ENCODE measurements around the gene ACBD4.
"Not testable (repeated sequence)": the region's sequence is repeated elsewhere in the genome, so short reads cannot be mapped to it uniquely, and the experiment has no call there.

The ACBD4 gene

DNA sequence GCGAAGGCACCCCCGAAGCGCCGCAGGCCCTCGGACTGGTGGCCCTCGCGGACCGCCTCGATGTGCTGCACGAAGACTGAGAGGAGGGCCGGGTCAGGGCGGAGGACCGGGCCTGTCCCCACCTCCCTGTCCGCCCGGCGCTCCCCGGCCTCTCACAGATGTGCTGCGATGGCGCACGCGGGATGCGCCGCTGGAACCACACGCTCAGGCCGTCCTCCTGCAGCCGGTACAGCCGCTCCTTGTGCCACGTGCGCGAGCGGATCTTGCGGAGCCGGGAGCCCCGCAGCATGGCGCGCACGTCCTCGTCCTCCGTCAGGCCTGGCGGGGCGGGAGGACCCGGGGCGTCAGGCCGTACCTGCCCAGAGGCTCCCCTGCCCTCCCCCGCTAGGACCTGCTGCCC is 14.4 kb upstream of the ACBD4 start:
- DNase-seq, result no peak

DNA sequence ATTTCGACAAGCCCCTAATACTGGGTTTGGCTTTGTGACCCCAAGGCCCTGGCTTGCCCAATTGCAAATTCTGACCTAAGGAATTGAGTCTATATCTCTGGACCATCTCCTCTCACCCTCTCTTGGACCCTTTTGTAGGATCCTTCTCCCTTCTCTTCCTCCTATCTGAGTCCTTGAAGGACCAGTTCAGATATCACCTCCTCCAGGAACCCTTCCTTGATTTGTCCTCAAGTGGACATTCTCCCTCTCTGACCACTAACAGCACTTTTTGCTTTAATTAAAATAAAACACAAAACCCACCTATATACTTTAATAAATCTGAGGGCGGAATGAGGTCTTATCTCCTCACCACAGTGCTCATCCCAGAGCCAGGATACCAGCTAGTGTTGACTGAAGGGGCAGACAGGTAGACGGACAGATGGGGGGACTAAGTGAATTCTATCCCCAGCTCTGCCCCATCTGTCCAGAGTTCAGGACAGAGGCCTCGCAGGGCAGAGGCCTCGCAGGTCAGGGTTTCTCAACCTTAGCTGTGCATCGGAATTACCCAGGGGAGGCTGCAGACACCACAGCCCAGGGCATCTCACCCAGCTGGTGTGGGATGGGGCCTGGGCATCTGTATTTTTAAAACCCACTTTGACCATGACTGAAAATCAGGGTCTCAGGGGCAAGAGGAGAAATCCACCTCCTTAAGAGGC is 12.3 kb upstream of the ACBD4 start:
- DNase-seq, result no peak

DNA sequence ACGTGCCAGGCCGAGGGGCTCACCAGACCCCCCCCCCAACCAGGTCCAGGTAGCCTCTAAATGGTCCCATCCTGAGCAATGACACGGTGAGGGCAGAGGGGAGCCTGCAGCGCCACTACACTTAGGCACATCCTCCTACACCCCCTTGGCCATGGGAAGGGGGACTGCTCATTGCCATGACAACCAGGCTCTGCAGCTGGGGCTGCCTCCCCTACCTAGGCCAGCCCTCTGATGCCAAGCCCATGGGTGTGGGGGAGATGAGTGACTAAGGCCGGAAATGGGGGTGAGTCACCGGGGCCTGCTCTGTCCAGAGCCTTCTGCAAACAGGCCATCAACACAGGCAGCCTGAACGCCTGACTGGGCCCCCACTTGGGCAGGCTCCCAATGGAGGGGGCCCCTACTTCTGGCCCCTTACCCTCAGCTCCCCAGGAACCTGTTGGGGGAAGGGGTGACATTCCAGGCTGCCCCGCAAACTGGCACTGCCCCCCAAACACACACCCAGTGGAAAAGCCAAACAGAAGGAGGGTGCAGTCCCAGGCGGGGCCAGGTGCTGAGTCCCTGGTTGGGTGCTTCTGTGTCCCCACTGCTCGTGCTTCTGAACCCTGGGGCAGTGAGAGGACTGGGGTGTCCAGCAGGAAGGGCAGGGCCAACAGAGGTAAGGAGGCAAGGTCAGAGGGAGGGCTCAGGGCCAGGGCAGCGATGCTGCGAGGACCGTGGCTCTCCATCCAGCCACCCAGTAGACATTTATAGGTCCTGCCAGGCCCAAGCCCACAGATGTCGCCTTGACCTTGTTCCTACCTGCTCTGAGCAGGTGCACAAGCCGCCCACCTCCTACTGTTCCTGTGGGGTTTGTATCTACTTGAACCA is 11.3 kb upstream of the ACBD4 start:
- no peak for DNase-seq

DNA sequence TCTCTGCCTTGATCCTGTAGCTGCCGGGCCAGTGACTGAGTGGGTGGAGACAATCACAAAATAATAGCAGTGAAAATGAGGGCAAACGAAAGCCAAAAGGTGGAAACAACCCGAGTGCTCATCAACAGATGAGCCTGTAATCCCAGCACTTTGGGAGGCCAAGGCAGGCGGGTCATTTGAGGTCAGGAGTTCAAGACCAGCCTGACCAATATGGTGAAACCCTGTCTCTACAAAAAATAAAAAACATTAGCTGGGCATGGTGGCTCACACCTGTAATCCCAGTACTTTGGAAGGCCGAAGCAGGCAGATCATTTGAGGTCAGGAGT is 10.7 kb upstream of the ACBD4 start:
- DNase-seq, result not testable (repeated sequence)

DNA sequence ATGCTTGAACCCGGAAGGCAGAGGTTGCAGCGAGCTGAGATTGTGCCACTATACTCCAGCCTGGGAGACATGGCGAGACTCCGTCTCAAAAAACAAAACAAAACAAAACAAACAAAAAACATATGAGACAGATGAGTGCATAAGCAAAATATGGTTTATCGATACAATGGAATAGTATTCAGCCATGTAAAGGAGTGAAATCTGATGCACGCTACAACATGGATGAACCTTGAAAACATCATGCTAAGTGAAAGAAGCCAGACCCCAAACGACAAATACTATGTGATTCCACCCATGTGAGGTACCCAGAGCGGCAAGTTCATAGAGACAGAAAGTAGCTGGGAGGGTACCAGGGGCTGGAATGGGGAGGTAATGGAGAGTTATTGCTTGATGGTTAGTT is 10.0 kb upstream of the ACBD4 start:
- DNase-seq, result no peak

DNA sequence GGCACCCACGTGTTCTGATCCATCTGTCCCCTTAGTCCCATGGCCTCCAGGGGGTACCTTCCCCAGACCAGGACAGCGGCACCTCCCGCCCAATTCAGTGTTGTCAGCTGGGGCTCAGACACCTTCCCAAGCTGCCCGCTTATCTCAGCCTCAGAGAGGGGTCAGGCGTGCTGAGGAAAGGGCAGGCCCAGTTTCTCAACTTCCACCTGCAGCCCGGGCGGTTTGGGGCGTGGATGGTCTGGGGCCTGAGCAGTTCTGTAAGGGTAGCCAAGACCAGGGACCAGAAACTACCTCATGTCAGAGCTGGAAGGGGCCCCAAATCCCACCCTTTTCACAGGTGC is 8.3 kb upstream of the ACBD4 start:
- no peak for DNase-seq

DNA sequence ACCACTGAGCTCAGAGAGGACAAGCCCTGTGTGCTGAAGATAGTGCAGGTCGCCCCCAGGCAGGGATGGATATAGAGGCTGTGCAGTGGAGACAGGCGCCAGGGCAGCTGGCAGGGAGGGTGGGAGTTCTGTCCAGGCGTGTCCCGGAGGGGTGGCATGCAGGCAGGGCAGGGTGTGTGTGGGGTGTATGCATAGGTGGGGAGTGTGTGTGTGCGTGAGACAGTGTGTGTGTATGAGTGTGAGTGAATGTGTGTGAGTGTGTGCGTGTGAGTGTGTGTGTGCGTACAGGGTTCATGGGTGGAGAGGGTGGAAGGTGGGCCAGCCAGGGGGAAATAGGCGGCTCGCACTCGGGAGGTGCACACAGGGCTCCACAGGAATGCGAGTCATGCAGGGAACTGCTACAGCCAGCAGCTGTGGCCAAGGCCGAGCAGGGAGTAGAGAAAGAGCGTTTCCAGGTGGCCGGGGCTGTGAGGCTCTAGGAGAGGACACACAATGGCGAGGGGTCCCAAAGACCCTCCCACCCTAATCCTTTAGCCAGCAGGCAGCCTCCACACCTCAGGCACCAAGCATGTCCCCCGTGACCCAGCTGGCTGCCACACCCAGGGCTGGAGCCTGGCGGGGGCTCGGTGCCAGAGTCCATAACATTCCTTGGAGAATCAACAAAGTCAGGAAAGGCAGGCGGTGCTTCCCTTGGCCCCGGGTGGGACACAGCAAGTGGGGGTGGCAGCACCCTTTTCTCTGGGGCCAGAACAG is 7.8 kb upstream of the ACBD4 start:
- DNase-seq, result no peak

DNA sequence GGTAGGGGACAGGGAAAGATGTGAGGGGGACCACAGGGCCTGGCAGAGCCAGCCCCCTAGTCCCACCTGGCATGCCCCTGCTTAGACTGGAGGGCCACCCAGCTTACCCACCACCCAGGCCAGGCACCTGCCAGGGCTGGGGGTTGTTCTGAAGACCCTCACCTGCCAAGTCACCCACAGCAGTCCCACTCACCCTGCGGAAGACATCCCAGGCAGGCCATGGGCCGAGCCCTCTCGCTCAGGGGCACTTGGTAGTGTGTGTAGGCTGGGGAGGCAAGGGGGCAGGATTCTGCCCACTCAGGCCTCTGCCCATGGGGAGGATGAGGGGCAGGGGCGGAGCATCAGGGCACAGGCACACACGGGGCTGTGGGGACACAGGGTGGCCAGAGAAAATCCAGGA is 7.2 kb upstream of the ACBD4 start:
- DNase-seq, result no peak

DNA sequence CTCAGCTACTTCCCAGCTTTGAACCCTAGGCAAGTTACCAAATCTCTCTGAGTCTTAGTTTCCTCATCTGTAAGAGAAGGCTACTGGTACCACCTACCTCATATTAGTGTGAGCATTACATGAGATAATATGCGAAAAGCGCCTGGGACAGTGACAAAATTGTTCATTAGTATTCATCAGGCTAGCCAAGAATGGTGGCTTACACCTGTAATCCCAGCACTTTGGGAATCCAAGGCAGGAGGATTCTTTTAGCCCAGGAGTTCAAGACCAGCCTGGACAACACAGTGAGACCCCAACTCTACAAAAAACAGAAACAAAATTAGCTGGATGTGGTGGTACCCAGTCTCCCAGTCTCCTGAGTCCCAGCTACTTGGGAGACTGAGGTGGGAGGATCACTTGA is 6.5 kb upstream of the ACBD4 start:
- DNase-seq, result no peak

DNA sequence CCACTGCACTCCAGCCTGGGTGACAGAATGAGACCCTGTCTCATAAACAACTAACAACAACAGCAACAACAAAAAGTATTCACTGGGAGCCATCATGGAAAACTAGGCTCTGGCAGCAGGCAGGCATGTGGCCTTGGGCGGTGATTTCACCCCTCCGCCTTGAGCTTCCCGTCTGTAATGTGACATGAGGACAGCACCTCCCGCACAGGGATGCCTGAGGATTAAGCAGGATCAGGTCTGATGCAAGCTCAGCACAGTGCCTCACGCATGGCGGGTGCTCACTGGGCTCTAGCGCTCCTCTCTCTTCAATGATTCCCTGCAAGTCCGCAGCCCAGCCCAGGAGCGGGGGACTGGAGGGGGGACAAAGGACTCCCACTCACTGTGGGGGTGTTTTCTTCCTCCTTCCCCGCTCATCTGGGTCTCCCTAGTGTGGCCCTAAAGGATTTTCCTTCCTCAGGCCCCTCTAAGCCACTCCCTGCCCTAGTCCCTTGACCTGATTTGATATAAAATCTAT is 6.0 kb upstream of the ACBD4 start:
- no peak for DNase-seq

DNA sequence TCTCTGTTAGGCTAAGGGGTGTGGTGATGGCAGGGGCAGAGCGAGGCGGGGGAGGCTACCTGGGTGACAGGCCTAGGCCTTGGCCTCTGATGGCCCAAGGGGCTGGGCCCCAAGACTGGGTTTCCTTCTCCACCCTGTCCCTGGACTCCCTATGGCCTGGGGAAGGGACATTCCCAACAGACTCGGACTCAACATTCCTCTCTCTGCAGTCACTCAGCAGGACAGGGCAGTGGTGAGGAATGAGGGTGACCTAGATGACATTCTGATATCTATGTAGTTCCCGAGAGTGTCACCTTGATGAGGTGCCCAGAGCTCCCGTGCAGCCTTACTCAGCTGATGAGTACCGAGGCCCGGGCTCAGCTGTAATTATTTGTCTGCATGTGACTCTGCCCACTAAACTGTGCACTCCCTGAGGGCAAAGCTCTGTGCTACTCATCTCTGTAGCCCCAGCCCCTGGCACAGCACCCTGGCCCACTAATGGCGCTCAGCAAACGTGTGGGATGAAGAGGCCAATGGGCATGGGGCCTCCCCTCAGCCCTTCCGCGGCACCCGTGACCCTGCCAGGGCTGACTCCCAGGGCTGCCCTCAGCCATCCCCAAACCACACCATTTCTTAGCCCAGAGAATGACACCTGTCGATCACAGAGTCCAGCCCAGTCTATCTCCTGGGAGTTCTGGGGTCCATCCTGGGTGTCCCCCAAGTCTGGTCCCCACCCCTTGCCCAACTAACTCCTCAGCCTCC is 5.4 kb upstream of the ACBD4 start:
- DNase-seq, result no peak

DNA sequence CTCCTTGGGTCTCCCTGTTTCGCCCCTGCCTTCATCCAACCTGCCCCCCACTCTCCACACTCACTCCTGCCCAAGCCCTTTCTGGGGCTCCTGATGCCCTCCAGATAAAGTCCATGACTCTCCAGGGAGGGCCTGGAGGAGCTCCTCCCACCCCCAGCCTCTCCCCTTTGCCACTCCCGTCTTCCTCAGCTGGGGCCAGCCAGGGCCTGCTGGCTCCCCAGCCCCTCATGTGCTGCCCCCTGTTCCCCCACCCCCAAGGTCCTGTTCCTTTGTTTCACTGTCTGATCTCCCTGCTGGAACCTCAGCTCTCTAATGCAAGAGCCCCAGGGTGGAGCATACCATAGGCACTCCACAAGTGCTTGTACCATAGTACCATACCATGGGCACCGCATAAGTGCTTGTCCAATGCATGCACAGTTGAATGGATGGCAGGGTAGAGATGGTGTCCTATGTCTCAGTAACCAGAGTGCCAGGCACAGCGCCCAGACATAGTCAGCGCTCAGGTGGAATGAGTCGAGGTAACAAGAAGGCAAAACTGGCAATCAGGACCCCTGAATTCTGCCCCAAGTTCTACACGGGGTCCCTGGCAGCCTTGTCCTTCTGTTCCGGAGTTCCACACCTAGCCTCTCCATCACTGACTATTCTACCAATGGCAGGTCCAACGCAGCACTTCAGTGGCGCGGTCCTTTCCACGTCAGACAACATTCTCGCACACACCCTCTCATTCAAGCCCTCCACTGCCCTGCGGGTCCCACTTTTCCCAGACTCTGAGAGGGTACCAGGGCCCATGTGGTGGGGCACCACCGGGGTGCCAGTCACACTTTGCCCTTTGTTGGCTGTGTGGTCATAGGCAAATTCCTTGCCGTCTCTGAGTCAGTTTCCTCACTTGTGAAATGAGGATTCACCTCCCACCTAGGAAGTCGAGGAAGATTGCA is 4.5 kb upstream of the ACBD4 start:
- no peak for DNase-seq

DNA sequence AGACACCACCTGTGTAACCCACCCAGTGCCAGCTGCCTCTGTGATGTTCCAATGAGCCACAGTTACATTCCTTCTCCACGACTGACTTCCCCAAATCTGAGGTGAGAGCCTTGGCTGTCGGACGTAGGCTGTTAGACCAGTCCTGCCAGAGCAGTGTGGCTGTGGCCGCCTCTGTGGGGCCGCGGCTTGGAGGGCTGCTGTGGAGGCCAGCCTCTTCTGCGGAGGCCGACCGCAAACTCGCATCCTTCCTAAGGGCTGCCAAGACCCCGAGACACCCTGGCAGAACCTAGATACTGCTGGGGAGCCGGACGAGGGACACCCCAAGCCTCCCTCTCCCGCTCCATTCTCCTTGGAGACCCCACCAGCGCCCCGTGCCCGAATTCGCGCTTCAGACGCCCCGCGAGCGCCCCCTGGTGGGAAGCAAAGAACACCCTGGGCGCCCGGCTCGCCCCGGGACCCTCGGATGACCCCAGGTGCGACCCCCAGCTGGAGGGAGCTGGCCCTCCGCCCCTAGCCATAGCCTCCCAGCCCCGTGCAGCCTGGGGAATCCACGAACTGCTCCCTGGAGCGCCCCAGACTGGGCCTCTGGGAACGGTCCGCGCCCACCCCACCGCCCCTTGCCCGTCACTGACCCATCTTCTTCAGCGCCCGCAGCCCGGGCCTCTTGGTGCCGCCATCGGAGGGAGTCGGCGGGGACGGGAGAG is 3.7 kb upstream of the ACBD4 start:
- peak; percentile 74 for DNase-seq

DNA sequence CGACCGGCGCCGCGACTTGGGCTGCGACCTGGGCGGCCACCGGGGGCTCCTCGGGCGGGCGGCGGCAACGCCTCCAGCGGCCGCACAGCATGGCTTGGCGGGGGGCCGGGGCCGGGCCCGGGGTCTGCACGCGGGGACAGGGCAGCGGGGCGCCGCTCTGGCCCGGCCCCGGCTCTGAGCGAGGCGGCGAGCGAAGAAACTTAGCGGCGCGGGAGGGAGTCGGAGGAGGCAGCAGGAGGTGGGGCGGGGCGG is 3.2 kb upstream of the ACBD4 start, which contains the start of gene PLCD3:
Gene PLCD3 (minus strand): TSS at position 196 of the 252 bp plus-strand sequence. CDS start 105 bp downstream, at position 91.
- DNase-seq, result no peak

DNA sequence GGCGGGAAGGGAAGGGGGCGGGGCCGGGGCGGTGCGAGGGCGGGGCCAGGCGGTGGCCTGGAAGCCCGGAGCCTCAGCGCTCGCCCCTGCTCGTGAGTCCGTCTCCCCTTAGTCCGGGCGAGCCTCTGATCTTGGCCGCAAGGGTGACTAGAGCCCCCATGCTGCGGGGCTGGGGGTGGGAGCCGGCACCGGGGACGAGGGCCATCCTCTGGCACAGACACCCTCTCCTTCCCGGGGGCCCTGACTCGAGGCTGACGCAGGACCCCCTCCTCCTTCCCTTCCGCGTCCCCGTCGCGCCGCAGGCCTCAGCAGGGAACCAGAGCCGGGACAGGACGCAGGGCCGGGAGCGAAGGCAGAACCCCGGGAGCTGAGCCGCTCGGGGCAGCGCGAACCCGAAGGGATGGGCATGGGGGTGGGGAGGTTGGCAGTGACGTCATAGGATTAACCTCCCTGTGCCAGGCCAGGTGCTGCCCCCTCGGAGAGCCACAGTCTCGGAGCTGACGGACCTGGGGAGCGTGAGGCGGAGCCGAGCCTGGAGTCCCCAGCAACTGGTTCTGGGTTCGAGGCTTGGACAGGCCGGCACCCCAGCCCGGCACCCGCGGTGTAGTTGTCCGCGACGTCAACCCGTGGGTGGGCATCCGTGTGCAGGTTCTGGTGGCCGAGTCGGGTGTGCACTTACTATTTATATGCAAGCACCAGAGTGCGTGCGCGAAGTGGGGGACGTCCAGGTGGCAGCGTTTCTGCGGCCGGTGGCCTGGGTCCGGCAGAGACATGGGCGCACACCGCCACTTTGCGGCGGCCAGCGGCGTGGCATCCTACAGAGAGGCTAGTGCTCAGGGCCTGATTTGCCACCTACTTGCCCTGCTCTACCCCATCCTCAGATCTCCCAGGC is 2.7 kb upstream of the ACBD4 start:
- peak; percentile 93 for DNase-seq

DNA sequence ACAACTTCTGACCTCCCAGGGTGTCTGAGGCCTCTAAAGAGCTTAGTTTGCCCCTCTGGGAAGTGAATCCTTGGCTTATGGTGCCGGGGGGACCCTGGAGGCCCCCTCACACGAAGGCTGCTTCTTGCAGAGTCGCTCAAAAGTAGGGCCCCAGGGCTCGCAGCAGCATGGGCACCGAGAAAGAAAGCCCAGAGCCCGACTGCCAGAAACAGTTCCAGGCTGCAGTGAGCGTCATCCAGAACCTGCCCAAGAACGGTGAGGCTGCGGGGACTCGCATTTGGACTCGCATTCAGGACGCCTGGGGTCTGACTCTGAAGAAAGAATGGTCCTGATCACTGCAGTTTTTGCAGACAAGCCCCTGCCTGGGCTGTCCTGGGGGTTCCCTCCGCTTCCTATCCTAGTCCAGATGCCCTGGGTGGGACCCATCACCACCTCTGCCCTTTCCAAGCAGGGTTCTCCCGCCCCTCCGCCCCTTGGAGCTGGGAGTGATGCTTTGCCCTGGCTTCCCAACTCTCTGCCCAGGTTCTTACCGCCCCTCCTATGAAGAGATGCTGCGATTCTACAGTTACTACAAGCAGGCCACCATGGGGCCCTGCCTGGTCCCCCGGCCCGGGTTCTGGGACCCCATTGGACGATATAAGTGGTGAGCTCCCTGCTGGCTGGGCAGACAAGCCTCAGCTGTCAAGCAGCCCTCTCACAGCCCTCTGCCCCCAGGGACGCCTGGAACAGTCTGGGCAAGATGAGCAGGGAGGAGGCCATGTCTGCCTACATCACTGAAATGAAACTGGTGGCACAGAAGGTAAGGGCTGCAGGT is 698 bp downstream of the ACBD4 start:
- DNase-seq, result peak; percentile 29

DNA sequence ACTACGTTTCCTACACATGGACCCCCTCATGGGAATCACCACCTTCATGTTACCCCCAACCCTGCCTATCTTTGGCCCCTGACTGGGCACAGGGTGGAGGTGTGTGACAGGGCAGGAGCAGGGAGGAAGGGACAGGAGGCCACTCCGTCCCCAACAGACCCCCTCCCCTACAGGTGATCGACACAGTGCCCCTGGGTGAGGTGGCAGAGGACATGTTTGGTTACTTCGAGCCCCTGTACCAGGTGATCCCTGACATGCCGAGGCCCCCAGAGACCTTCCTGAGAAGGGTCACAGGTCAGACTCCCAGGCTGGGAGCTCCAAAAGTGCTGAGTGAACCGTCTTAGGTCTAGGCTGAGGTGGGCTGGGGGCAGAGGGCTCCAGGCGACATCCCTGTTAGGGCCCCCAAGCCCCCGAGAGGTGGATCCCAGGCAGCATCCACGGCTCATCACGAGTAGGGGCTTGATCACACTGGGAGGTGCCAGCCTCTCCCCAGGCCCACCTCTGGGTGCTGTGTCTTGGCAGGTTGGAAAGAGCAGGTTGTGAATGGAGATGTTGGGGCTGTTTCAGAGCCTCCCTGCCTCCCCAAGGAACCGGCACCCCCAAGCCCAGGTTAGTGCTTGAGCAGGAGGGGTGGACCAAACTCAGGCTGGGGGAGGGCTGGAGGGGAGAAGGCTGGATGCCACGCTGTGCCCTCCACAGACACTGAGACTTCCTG is 1.5 kb downstream of the ACBD4 start:
- peak; percentile 24 for DNase-seq

DNA sequence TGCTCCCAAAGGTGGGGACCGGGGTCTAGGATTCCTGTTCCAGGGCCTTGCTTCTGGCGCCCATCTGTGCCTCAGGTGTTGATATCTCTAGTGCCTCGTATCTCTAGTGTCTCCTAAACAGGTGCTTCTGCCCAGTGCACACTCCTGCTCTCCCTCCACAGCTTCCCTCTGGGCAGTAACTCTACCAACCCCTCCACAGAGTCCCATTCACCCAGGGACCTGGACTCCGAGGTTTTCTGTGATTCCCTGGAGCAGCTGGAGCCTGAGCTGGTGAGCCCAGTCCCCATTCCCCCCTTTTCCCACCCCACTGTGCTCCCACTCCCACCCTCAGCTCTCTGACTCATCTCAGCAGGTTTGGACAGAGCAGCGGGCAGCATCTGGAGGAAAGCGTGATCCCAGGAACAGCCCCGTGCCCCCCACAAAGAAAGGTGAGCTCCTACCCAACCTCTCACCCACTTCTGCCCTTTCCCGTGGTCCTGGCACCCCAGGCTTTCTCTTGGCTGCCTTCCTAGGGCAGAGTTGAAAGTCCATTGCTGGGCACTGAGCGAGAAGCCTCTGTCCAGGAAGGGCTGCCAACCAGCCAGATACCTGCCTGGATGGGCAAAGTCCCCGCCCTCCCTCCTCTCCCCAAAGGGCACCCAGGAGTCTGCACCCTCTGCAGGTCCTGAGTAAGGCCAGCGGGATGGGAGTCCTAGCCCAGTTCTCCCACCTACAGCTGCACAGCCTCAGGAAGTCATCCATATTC is 2.2 kb downstream of the ACBD4 start:
- DNase-seq, result peak; percentile 17

Measured in femur (tissue), 1 donor.